HepG2 (cell line): ENCODE results near the gene APIP.

Experiments
- CENPX ChIP-seq: sonication (generic); formaldehyde crosslinking; IDR thresholded peaks from 2 replicates; pipeline ENCODE4 v1.9.0; 2021; ENCODE audit warnings: mild to moderate bottlenecking, missing genetic modification reagents, moderate library complexity
- CTCF ChIP-seq: sonication (generic); formaldehyde crosslinking; IDR thresholded peaks from 2 replicates; pipeline ENCODE4 v1.5.0; 2020; ENCODE audit warnings: mild to moderate bottlenecking, missing genetic modification reagents, moderate library complexity
- ETV6 ChIP-seq: sonication (generic); formaldehyde crosslinking; conservative IDR thresholded peaks from 2 replicates; pipeline ENCODE4 v1.4.0; 2020; ENCODE audit warnings: missing genetic modification reagents
- FOXM1 ChIP-seq: sonication (generic); formaldehyde crosslinking; IDR thresholded peaks from 2 replicates; pipeline ENCODE4 v1.5.0; 2020; ENCODE audit warnings: missing genetic modification reagents
- HMG20B ChIP-seq: conservative IDR thresholded peaks from 2 replicates; pipeline ENCODE4 v1.6.1; 2016; ENCODE audit warnings: missing genetic modification reagents, missing compliant biosample characterization
- SMC3 ChIP-seq: IDR thresholded peaks from 2 replicates; pipeline ENCODE4 v1.6.1; 2011; ENCODE audit warnings: low read length, improper control_type of control experiment
- TFDP1 ChIP-seq: IDR thresholded peaks from 2 replicates; pipeline ENCODE4 v1.6.1; 2016; ENCODE audit warnings: missing compliant biosample characterization, missing genetic modification reagents, borderline replicate concordance
- TIGD3 ChIP-seq: sonication (generic); formaldehyde crosslinking; IDR thresholded peaks from 2 replicates; pipeline ENCODE4 v1.5.1; 2020; ENCODE audit warnings: mild to moderate bottlenecking, missing genetic modification reagents, borderline replicate concordance
- ZNF44 ChIP-seq: sonication (generic); formaldehyde crosslinking; IDR thresholded peaks from 2 replicates; pipeline ENCODE4 v1.5.1; 2020; ENCODE audit warnings: mild to moderate bottlenecking, missing genetic modification reagents
- ZNF709 ChIP-seq: sonication (generic); formaldehyde crosslinking; IDR thresholded peaks from 2 replicates; pipeline ENCODE4 v1.5.0; 2020; ENCODE audit warnings: mild to moderate bottlenecking, missing genetic modification reagents
- TF ChIP-seq, protein P1 (sequence below): IDR thresholded peaks from 2 replicates; pipeline ENCODE4 v1.6.1; 2016; ENCODE audit warnings: missing compliant biosample characterization, missing genetic modification reagents, borderline replicate concordance
- TF ChIP-seq, protein P2 (sequence below): sonication (generic); formaldehyde crosslinking; IDR thresholded peaks from 2 replicates; pipeline ENCODE4 v1.5.1; 2020; ENCODE audit warnings: mild to moderate bottlenecking, missing genetic modification reagents, borderline replicate concordance

DNA sequence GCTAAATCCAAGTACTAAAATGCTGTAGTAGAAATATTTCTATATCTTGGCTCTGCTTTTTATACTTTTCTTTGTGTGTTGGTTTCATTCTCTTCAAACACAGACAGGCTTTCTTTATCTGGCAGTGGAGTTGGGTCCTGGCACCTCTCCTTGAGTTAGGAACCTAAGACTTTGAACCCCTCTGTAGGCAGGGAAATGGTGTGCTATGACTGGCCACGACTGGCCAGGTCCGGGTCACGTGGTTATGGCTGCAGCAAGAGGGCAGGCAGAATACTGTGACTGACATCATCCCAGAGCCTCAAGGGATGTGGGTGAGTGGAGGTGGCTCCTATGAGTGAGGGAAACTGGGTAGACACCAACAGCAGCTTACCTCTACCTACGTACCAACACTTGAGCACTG lies 42.0 kb downstream of the APIP start:
- TF ChIP-seq ZNF709 (no peak), CTCF (CRISPR knock-in tag) (no peak), FOXM1 (CRISPR knock-in tag) (no peak), TFDP1 (no peak), SMC3 (no peak), ZNF44 (no peak), TIGD3 (CRISPR knock-in tag) (no peak), ETV6 (CRISPR knock-in tag) (no peak), CENPX (CRISPR knock-in tag) (no peak), HMG20B (CRISPR knock-in tag) (no peak)
- TF ChIP-seq, protein P1, sequence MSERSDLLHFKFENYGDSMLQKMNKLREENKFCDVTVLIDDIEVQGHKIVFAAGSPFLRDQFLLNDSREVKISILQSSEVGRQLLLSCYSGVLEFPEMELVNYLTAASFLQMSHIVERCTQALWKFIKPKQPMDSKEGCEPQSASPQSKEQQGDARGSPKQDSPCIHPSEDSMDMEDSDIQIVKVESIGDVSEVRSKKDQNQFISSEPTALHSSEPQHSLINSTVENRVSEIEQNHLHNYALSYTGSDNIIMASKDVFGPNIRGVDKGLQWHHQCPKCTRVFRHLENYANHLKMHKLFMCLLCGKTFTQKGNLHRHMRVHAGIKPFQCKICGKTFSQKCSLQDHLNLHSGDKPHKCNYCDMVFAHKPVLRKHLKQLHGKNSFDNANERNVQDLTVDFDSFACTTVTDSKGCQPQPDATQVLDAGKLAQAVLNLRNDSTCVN (CRISPR knock-in tag), result no peak
- TF ChIP-seq, protein P2, sequence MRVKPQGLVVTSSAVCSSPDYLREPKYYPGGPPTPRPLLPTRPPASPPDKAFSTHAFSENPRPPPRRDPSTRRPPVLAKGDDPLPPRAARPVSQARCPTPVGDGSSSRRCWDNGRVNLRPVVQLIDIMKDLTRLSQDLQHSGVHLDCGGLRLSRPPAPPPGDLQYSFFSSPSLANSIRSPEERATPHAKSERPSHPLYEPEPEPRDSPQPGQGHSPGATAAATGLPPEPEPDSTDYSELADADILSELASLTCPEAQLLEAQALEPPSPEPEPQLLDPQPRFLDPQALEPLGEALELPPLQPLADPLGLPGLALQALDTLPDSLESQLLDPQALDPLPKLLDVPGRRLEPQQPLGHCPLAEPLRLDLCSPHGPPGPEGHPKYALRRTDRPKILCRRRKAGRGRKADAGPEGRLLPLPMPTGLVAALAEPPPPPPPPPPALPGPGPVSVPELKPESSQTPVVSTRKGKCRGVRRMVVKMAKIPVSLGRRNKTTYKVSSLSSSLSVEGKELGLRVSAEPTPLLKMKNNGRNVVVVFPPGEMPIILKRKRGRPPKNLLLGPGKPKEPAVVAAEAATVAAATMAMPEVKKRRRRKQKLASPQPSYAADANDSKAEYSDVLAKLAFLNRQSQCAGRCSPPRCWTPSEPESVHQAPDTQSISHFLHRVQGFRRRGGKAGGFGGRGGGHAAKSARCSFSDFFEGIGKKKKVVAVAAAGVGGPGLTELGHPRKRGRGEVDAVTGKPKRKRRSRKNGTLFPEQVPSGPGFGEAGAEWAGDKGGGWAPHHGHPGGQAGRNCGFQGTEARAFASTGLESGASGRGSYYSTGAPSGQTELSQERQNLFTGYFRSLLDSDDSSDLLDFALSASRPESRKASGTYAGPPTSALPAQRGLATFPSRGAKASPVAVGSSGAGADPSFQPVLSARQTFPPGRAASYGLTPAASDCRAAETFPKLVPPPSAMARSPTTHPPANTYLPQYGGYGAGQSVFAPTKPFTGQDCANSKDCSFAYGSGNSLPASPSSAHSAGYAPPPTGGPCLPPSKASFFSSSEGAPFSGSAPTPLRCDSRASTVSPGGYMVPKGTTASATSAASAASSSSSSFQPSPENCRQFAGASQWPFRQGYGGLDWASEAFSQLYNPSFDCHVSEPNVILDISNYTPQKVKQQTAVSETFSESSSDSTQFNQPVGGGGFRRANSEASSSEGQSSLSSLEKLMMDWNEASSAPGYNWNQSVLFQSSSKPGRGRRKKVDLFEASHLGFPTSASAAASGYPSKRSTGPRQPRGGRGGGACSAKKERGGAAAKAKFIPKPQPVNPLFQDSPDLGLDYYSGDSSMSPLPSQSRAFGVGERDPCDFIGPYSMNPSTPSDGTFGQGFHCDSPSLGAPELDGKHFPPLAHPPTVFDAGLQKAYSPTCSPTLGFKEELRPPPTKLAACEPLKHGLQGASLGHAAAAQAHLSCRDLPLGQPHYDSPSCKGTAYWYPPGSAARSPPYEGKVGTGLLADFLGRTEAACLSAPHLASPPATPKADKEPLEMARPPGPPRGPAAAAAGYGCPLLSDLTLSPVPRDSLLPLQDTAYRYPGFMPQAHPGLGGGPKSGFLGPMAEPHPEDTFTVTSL (CRISPR knock-in tag), result no peak
